Posterior vena cava (tissue), 2 donors: ENCODE measurements around the gene CTBP2. TPM values are rescaled to one million over a fixed set of nuclear protein-coding genes. Genes with fewer than 3 reads are reported as not detected.
A peak's percentile ranks its signal among the peaks of the same experiment; 100 is the strongest.

Experiments used
- DNase-seq: peaks from one replicate; pipeline ENCODE4 v3.0.0-alpha.2; 2020; ENCODE audit warnings: low spot score
- intact Hi-C, 2 donors: fragments of 100-400 bp; cut with DNase I; formaldehyde crosslinking; loops; one replicate each; pipeline versions ENCODE4 v1.14.1 to v1.14.2; 2022 to 2023
- total RNA-seq, 2 donors: library from RNA; stranded (reverse); fragmentation: NEBNext Ultra II Directional; extraction: Animal tissue kit (Norgen Biotek cat#: 25700); gene quantifications; one replicate each; pipeline ENCODE4 v1.2.1, GENCODE V29; 2021
- donor health status: DM: yes; HTN: yes; CAD: no.
- donor health status: DM: yes; HTN: yes; CAD: no.

The CTBP2 gene
- total RNA-seq, 2 donors from 2014 or later: 44.4 to 47.3 TPM

- intact Hi-C loops: no loop called here
- DNase-seq: no peak
These were observed 44.2 kb downstream of the CTBP2 start for GRCh38 chr10:125116041-125116649.

- no peak for DNase-seq
- intact Hi-C loops: no loop called here
These were observed 45.0 kb downstream of the CTBP2 start for GRCh38 chr10:125115409-125115808.

GRCh38 chr10:125114761-125115391, 45.5 kb downstream of the CTBP2 start:
- DNase-seq: peak; percentile 55

GRCh38 chr10:125113691-125114371, 46.5 kb downstream of the CTBP2 start:
- intact Hi-C loops: no loop called here
- peak; percentile 74 for DNase-seq

More at GRCh38 chr10:125114761-125115391, 45.5 kb downstream of the CTBP2 start:
- intact Hi-C loops: no loop called here

- intact Hi-C loops: no loop called here
- no peak for DNase-seq
These were observed 47.5 kb downstream of the CTBP2 start for GRCh38 chr10:125112697-125113494.

GRCh38 chr10:125111118-125111727, 49.1 kb downstream of the CTBP2 start:
- no peak for DNase-seq

GRCh38 chr10:125107965-125108580, 52.3 kb downstream of the CTBP2 start:
- DNase-seq: no peak
- intact Hi-C loops: no loop called here

More at GRCh38 chr10:125111118-125111727, 49.1 kb downstream of the CTBP2 start:
- intact Hi-C loops: no loop called here

GRCh38 chr10:125107166-125107949, 53.0 kb downstream of the CTBP2 start:
- intact Hi-C loops: no loop called here

GRCh38 chr10:125106586-125106985, 53.8 kb downstream of the CTBP2 start:
- intact Hi-C loops: no loop called here
- DNase-seq: peak; percentile 68

More at GRCh38 chr10:125107166-125107949, 53.0 kb downstream of the CTBP2 start:
- no peak for DNase-seq

- intact Hi-C loops: no loop called here
- no peak for DNase-seq
These were observed 54.6 kb downstream of the CTBP2 start for GRCh38 chr10:125105706-125106255.

GRCh38 chr10:125105155-125105554, 55.2 kb downstream of the CTBP2 start:
- DNase-seq: no peak
- intact Hi-C loops: no loop called here

GRCh38 chr10:125104559-125104958, 55.8 kb downstream of the CTBP2 start:
- intact Hi-C loops: no loop called here
- no peak for DNase-seq

GRCh38 chr10:125103924-125104323, 56.4 kb downstream of the CTBP2 start:
- intact Hi-C loops: no loop called here
- no peak for DNase-seq

- peak; percentile 67 for DNase-seq
- intact Hi-C loops: no loop called here
These were observed 56.9 kb downstream of the CTBP2 start for GRCh38 chr10:125103466-125103865.

- DNase-seq: no peak
These were observed 57.5 kb downstream of the CTBP2 start for GRCh38 chr10:125102821-125103220.

GRCh38 chr10:125102246-125102645, 58.1 kb downstream of the CTBP2 start:
- intact Hi-C loops: no loop called here
- DNase-seq: no peak

More at GRCh38 chr10:125102821-125103220, 57.5 kb downstream of the CTBP2 start:
- intact Hi-C loops: no loop called here

GRCh38 chr10:125101581-125101980, 58.8 kb downstream of the CTBP2 start:
- intact Hi-C loops: no loop called here
- DNase-seq: no peak

GRCh38 chr10:125101049-125101448, 59.3 kb downstream of the CTBP2 start:
- intact Hi-C loops: no loop called here
- DNase-seq: no peak
